ENCODE measurements around the gene FAM20B.

- TF ChIP-seq POLR2A (IDR thresholded peaks at IDR 0.05) (no peak), EP300 (IDR thresholded peaks at IDR 0.05) (no peak), CTCF (IDR thresholded peaks at IDR 0.05) (no peak), POLR2AphosphoS5 (IDR thresholded peaks at IDR 0.05) (no peak)
These were observed 89.5 kb downstream of the FAM20B start for GRCh38 chr1:179115181-179115580.

Measured in sigmoid colon (tissue), 4 donors.